BE2C (cell line): ENCODE measurements around the gene DNAI2.

ENCODE experiments used
- DNase-seq: peaks from one replicate; pipeline ENCODE4 v3.0.0-alpha.2; 2020
- H3K27me3 ChIP-seq: fragments of 250-450 bp; sonication (Bioruptor Pico); 2 replicates; pipeline ENCODE4 v1.5.1; 2020; ENCODE audit warnings: mild to moderate bottlenecking
- H3K36me3 ChIP-seq: fragments of 250-450 bp; sonication (Bioruptor Pico); 2 replicates; pipeline ENCODE4 v1.5.1; 2020; ENCODE audit warnings: mild to moderate bottlenecking
- H3K4me1 ChIP-seq: fragments of 250-450 bp; sonication (Bioruptor Pico); 2 replicates; pipeline ENCODE4 v1.5.1; 2020
- H3K4me3 ChIP-seq: 2 replicates; pipeline ENCODE4 v1.5.1; 2011; ENCODE audit warnings: low read depth, low read length
- H3K9me3 ChIP-seq: fragments of 250-450 bp; sonication (Bioruptor Pico); 2 replicates; pipeline ENCODE4 v1.5.1; 2020
- CTCF ChIP-seq: IDR thresholded peaks from 2 replicates; pipeline ENCODE4 v1.5.1; 2012; ENCODE audit warnings: mild to moderate bottlenecking, low read depth, low read length

DNAI2 gene

GRCh38 chr17:74351552-74352210 lies 77.6 kb downstream of the DNAI2 start:
- TF ChIP-seq CTCF, result 0 out of 2 replicates have a peak, but pooled peaks have one; percentile 10
- Histone ChIP-seq H3K4me3 (no peak overlapping the region), H3K4me1 (no peaks in the 10 kb centered on the region), H3K9me3 (no peaks in the 10 kb centered on the region), H3K27me3 (peaks cover 100% of the 10 kb centered on the region), H3K36me3 (no peaks in the 10 kb centered on the region)
- peak; percentile 37 for DNase-seq

- no peak for TF ChIP-seq CTCF
- Histone ChIP-seq H3K27me3 (peaks cover 98% of the 10 kb centered on the region), H3K4me3 (no peak overlapping the region), H3K9me3 (no peaks in the 10 kb centered on the region), H3K36me3 (no peaks in the 10 kb centered on the region), H3K4me1 (no peaks in the 10 kb centered on the region)
- DNase-seq, result no peak
Measured at GRCh38 chr17:74353446-74354060, 79.5 kb downstream of the DNAI2 start.

- Histone ChIP-seq H3K9me3 (no peaks in the 10 kb centered on the region), H3K36me3 (no peaks in the 10 kb centered on the region), H3K27me3 (peaks cover 96% of the 10 kb centered on the region), H3K4me1 (no peaks in the 10 kb centered on the region), H3K4me3 (no peak overlapping the region)
- peak; percentile 84 for DNase-seq
- peak; percentile 95 for TF ChIP-seq CTCF
Measured at GRCh38 chr17:74354123-74354522, 80.1 kb downstream of the DNAI2 start.

- H3K27me3 ChIP-seq, result peaks cover 92% of the 10 kb centered on the region
Measured at GRCh38 chr17:74354561-74354960, 80.5 kb downstream of the DNAI2 start.

DNA sequence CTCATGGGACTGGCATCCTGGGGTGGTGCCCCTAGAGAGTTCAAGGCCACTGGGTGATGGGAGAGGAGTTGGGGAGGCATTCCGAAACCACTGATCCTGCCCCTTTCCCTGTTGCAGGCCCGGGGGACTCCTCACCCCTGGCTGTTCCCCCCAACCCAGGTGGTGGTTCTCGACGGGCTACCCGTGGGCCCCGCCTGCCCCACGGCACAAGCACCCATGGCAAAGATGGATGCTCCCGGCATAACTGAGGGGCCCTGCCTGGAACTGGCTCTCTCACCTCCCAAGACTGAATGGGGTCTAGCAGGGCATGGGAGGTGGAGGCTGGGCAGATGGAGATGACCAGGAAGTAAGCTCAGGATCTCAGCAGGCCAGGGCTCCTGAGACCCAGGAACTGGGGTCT lies 81.0 kb downstream of the DNAI2 start:
- no peaks in the 10 kb centered on the region for H3K4me1 ChIP-seq
- H3K9me3 ChIP-seq, result no peaks in the 10 kb centered on the region
- no peaks in the 10 kb centered on the region for H3K36me3 ChIP-seq
- peaks cover 87% of the 10 kb centered on the region for H3K27me3 ChIP-seq
- no peak for DNase-seq
- no peak overlapping the region for H3K4me3 ChIP-seq
- no peak for TF ChIP-seq CTCF

More at GRCh38 chr17:74354561-74354960, 80.5 kb downstream of the DNAI2 start:
- DNase-seq, result no peak
- H3K36me3 ChIP-seq, result no peaks in the 10 kb centered on the region
- H3K4me3 ChIP-seq, result no peak overlapping the region
- TF ChIP-seq CTCF, result no peak
- no peaks in the 10 kb centered on the region for H3K4me1 ChIP-seq
- H3K9me3 ChIP-seq, result no peaks in the 10 kb centered on the region

DNA sequence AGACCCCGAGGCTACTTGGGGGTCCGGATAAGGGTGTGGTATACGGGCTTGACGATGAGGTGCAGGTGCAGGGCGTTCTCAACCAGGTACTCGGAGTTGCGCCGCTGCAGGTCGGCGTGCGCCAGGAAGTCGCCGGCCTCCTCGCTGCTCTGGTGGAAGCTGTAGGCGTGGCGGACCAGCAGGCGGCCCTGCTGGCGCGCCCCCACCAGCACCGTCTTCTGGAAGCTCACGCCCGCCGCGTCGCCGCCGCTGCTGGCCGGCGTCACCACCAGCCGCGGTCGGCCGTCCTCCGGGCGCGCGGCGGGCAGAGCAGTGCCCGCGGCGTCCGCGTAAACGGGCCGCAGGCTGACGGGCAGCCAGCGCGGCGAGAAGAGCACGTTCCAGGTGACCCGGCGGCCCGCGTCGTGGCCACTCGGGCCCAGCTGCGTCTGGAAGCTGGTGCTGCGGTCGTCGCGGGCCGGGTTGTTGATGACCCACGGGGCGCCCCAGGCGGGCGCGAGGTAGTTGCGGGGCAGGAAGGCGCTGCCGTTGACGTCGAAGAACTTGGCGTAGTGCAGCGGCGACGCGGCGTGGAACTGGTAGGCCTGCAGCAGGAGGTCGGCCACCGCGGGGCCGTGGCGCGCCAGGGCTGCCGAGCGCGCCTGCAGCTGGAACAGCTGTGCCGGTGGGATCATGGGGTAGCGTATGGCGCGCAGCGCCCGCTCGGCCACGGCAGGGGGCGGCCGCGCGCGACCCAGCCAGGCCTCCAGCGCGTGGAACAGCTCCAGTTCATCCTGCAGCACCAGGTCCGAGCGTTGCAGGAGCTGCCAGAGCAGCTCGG lies 82.8 kb downstream of the DNAI2 start:
- H3K9me3 ChIP-seq, result no peaks in the 10 kb centered on the region
- H3K36me3 ChIP-seq, result no peaks in the 10 kb centered on the region
- DNase-seq, result peak; percentile 41
- no peaks in the 10 kb centered on the region for H3K4me1 ChIP-seq
- no peak overlapping the region for H3K4me3 ChIP-seq
- TF ChIP-seq CTCF, result no peak
- H3K27me3 ChIP-seq, result peaks cover 69% of the 10 kb centered on the region
